GM19193 (cell line): ENCODE results near the gene XAF1.

Source experiments
- POLR2A ChIP-seq: IDR thresholded peaks from 4 replicates; pipeline ENCODE4 v1.6.1; 2011; ENCODE audit not compliant: insufficient read depth, insufficient read length; ENCODE audit errors: extremely low read depth

Gene XAF1

GRCh38 chr17:6729531-6729930 is 26.3 kb upstream of the XAF1 start:
- TF ChIP-seq POLR2A, result no peak

DNA sequence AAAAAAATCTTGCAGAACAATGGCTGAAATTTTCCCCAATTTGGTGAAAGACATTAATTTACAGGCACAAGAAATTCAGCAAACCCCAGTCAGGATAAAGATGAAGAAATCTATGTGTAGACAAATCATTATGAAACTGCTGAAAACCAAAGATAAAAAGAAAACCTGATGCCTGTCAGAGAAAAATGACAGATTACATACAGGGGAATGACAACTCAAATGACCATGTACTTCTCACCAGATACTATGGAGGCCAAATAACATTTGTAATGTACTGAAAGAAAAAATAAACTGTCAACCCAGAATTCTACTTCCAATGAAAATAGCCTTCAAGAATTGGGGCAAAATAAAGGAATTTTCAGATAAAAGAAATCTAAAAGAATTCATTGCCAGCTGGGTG is 7.2 kb upstream of the XAF1 start:
- no peak for TF ChIP-seq POLR2A

DNA sequence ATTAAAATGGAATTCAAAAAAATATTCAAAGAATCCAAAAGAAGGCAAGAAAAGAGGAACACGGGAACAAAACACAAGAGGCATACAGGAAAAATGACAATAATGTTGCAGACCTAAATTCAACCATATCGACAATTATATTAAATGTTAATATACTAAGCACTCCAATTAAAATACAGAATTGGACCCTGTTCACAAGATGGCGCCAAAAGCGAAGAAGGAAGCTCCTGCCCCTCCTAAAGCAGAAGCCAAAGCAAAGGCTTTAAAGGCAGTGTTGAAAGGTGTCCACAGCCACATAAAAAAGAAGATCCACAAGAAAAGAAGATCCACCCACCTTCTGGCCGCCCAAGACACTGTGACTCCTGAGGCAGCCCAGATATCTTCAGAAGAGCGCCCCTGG is 6.3 kb upstream of the XAF1 start:
- TF ChIP-seq POLR2A, result no peak

- no peak for TF ChIP-seq POLR2A
These were observed 3.6 kb upstream of the XAF1 start for GRCh38 chr17:6752068-6752909.

GRCh38 chr17:6753006-6753445 is 2.8 kb upstream of the XAF1 start:
- TF ChIP-seq POLR2A, result no peak

DNA sequence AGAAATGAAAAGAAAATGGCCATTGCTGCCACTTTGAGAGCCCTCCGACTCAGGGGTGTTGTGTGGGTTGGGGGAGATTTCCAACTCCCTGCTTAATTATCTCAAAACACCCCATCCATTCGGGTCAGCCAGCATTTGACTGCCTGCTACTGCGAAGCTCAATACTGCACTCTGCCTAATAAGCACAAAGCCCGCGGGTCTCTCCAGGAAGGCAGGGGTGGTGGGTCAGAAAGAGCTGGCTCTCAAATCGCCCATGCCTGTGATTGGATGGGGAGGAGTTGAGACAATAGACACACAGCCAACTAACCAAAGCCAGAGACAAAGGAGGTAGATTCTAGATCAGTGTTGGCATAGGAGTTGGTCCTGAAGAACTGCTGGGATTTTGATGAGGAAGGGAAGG is 2.3 kb upstream of the XAF1 start:
- TF ChIP-seq POLR2A, result no peak

DNA sequence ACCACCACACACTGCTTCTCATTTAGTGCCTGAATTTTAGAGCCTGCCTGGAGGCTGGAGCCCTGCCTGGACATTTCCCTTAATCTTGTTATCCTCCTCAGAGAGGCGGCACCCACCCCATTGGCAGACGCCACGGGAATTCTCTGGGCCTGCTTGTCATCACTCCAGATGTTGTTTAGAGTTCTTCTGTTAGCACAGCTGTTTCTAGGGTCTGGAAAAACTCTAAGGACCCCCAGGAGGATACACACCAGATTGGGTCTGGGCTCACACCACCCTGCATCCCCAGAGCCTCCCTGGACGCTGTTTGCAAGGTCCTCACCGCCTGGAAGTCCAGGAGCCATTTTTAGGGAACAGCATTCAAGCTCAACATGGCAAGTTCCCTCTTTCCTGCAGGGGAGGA is 565 bp upstream of the XAF1 start:
- no peak for TF ChIP-seq POLR2A

DNA sequence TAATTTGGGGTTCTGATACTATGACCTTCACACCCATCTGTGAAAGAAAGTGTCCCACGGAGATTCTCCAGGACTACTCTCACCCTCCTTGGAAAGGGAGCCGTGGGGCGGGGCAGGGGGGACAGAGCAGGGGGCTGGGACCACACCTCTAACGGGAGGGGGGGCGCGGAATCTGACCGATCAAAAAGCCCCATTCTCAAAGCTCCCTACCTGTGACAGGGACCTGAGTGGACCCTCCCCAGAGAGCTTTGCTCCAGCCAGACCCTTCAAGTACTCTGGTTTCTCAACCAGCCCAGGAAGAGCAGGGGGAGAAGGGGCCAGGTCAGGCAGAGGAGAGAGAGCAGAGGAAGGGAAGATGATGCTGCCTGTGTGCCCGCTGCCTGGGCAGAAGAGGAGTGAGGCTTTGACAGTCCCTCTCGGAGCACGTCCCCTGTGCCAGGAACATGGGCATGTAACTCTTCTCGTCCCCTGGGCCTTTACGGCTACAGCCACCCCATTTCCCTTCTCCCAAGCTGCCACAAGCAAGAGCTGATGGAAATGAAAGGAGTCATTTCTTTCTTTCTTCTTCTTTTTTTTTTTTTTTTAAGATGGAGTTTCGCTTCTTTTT is 682 bp downstream of the XAF1 start:
- TF ChIP-seq POLR2A, result peak; percentile 30

DNA sequence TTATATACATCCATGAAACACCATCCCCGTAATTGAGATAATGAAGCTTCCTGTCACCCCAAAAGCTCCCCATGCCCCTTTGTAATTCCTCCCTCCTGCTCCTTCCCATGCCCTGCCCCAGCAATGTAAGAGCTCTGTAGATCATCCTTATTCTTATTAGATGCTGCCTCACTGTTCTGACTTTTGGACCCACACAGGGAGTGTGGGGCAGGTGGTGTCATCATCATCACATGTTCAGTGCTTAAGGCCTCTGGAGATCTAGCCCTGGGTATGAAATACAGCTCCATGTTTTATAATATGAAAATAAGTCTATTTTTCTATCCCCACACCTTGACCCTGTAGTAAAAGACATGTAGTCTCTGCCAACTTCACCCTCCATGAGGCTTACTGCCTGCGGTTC is 1.9 kb downstream of the XAF1 start:
- no peak for TF ChIP-seq POLR2A

- no peak for TF ChIP-seq POLR2A
These were observed 5.9 kb downstream of the XAF1 start for GRCh38 chr17:6761779-6762178.

- TF ChIP-seq POLR2A, result no peak
These were observed 12.6 kb downstream of the XAF1 start for GRCh38 chr17:6768447-6768846.

DNA sequence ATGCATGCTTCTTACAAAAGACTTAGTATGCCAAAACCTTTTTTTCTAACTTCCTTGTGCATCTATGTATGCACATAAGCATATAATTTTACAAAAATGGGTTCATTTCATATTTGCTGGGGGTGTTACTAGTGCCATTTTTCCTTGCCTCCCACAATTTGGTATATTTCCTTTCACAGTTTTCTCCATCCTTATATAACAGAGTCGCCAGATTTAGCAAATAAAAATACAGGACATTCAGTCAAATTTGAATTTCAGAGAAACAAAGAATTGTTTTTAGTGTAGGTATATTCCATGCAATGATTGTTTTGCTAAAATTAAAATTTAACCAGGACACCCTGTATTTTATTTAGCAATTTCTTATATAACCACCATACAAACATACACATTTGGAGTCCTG is 16.2 kb downstream of the XAF1 start:
- TF ChIP-seq POLR2A, result no peak

- peak; percentile 54 for TF ChIP-seq POLR2A
These were observed 20.1 kb downstream of the XAF1 start, which contains the start of gene FBXO39 for GRCh38 chr17:6775871-6776405. Gene FBXO39 (plus strand): TSS chr17:6776215. CDS start chr17:6779869, 3,654 bp downstream.

DNA sequence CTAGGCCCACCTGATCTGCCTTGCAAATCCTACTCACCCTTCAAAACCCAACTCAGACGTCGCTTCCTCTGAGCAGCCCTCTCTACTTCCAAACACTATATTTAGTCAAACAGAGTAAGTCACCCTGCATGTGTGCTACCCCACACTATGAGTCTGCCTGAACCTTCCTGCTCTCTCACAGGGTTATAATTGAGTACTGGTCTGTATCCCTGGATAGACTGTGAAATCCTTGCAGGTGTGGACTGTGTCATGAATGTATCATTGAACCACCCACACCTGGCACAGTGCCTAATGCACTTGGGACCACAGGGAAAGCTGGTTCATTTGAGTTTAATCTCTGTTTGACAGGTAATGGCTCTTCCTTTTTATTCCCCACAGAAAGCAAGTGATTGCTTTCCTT is 23.6 kb downstream of the XAF1 start:
- TF ChIP-seq POLR2A, result no peak

GRCh38 chr17:6780001-6780400 is 24.2 kb downstream of the XAF1 start:
- TF ChIP-seq POLR2A, result no peak

GRCh38 chr17:6780886-6781285 is 25.0 kb downstream of the XAF1 start:
- no peak for TF ChIP-seq POLR2A
